Nephron progenitor cell (in vitro differentiated cells): Measurements from ENCODE around the gene HABP2.

Source experiments
- DNase-seq: peaks from one replicate; pipeline ENCODE4 v3.0.0; 2021
- H3K27ac Mint-ChIP-seq: 2 replicates; pipeline ENCODE4 v1.8.0; 2021; ENCODE audit warnings: mild to moderate bottlenecking, moderate library complexity, mixed read lengths
- H3K27me3 Mint-ChIP-seq: 2 replicates; pipeline ENCODE4 v1.8.0; 2021; ENCODE audit warnings: mild to moderate bottlenecking, low read depth, mixed read lengths; ENCODE audit not compliant: poor library complexity
- H3K36me3 Mint-ChIP-seq: 2 replicates; pipeline ENCODE4 v1.8.0; 2021; ENCODE audit warnings: low read depth, mixed read lengths
- H3K4me1 Mint-ChIP-seq: 2 replicates; pipeline ENCODE4 v1.8.0; 2021; ENCODE audit warnings: mixed read lengths
- H3K4me3 Mint-ChIP-seq: 2 replicates; pipeline ENCODE4 v1.8.0; 2021; ENCODE audit warnings: mild to moderate bottlenecking, moderate library complexity, mixed read lengths
- H3K9me3 Mint-ChIP-seq: 2 replicates; pipeline ENCODE4 v1.8.0; 2021; ENCODE audit warnings: mild to moderate bottlenecking, moderate library complexity, mixed read lengths
- TF ChIP-seq, protein P1 (sequence below): fragments of 200-600 bp; sonication (generic); IDR thresholded peaks from 2 replicates; pipeline ENCODE4 v1.5.0; 2021; ENCODE audit warnings: antibody characterized with exemption

Gene HABP2

DNA sequence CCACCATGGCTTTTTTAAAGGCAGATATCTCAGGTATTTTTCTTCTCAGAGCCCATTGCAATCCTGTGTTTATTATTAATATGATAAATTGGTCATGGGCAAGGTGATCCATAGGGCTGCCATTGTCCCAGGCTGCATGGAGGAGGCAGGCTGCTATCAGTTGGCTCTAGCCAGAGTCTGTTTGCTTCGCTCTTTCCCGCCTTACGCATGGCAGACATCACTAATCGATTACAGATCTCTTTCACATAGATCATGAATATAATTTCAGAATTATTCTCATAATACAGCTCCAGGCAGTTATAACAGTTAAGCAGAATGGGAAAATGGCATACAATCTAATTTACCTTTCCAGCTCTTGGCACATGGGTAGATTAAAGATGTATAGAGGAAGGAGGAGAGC lies 30.4 kb upstream of the HABP2 start:
- Mint-ChIP-seq H3K4me1 (peaks cover 6% of the 10 kb centered on the region), H3K27ac (no peak overlapping the region), H3K4me3 (no peak overlapping the region), H3K27me3 (peaks cover 22% of the 10 kb centered on the region), H3K36me3 (no peaks in the 10 kb centered on the region), H3K9me3 (no peaks in the 10 kb centered on the region)
- DNase-seq = no peak
- TF ChIP-seq, protein P1, sequence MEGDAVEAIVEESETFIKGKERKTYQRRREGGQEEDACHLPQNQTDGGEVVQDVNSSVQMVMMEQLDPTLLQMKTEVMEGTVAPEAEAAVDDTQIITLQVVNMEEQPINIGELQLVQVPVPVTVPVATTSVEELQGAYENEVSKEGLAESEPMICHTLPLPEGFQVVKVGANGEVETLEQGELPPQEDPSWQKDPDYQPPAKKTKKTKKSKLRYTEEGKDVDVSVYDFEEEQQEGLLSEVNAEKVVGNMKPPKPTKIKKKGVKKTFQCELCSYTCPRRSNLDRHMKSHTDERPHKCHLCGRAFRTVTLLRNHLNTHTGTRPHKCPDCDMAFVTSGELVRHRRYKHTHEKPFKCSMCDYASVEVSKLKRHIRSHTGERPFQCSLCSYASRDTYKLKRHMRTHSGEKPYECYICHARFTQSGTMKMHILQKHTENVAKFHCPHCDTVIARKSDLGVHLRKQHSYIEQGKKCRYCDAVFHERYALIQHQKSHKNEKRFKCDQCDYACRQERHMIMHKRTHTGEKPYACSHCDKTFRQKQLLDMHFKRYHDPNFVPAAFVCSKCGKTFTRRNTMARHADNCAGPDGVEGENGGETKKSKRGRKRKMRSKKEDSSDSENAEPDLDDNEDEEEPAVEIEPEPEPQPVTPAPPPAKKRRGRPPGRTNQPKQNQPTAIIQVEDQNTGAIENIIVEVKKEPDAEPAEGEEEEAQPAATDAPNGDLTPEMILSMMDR = no peak

DNA sequence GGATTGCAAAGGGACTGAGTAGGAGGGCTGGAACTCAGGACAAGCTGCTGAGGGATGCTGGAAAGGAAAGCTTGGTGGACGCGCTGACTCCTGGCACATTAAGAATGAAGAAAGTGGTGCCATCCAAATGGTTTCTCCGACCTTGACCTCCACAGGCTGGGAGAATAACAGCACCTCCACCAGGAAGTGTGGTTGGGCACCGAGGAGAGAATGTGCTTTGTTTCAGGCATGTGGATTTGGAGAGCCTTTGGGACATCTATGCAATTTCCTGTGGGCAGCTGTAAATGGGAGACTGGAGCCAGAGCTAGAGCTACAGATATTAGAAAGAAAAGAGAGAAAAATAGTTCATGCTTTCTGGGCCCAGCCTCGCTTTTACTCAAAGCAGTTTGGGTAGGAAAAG lies 29.8 kb upstream of the HABP2 start:
- no peaks in the 10 kb centered on the region for H3K36me3 Mint-ChIP-seq
- H3K4me3 Mint-ChIP-seq = no peak overlapping the region
- no peak for DNase-seq
- H3K27ac Mint-ChIP-seq = no peak overlapping the region
- H3K9me3 Mint-ChIP-seq = no peaks in the 10 kb centered on the region
- TF ChIP-seq, protein P1 = no peak
- peaks cover 6% of the 10 kb centered on the region for H3K4me1 Mint-ChIP-seq
- H3K27me3 Mint-ChIP-seq = peaks cover 27% of the 10 kb centered on the region

GRCh38 chr10:113523628-113524027 lies 29.2 kb upstream of the HABP2 start:
- no peak for DNase-seq
- Mint-ChIP-seq H3K27me3 (peaks cover 23% of the 10 kb centered on the region), H3K4me1 (peaks cover 6% of the 10 kb centered on the region), H3K9me3 (no peaks in the 10 kb centered on the region), H3K36me3 (no peaks in the 10 kb centered on the region), H3K27ac (no peak overlapping the region), H3K4me3 (no peak overlapping the region)
- TF ChIP-seq, protein P1 = no peak

- H3K36me3 Mint-ChIP-seq = no peaks in the 10 kb centered on the region
- H3K27ac Mint-ChIP-seq = no peak overlapping the region
- H3K9me3 Mint-ChIP-seq = no peaks in the 10 kb centered on the region
- peaks cover 25% of the 10 kb centered on the region for H3K27me3 Mint-ChIP-seq
- no peak for DNase-seq
- peaks cover 6% of the 10 kb centered on the region for H3K4me1 Mint-ChIP-seq
- no peak overlapping the region for H3K4me3 Mint-ChIP-seq
- TF ChIP-seq, protein P1 = no peak
Measured at GRCh38 chr10:113524120-113524519, 28.7 kb upstream of the HABP2 start.

GRCh38 chr10:113524539-113525490 lies 28.0 kb upstream of the HABP2 start:
- DNase-seq = no peak

More at GRCh38 chr10:113524539-113525490, 28.0 kb upstream of the HABP2 start:
- no peaks in the 10 kb centered on the region for H3K36me3 Mint-ChIP-seq
- H3K4me1 Mint-ChIP-seq = peaks cover 6% of the 10 kb centered on the region
- H3K27ac Mint-ChIP-seq = no peak overlapping the region
- H3K27me3 Mint-ChIP-seq = peaks cover 30% of the 10 kb centered on the region
- no peaks in the 10 kb centered on the region for H3K9me3 Mint-ChIP-seq
- H3K4me3 Mint-ChIP-seq = no peak overlapping the region
- TF ChIP-seq, protein P1 = no peak
